Measurements from ENCODE around the gene PARP2. TPM values are rescaled to one million over a fixed set of nuclear protein-coding genes. Genes with fewer than 3 reads are reported as not detected.

Gene PARP2
- total and polyA plus RNA-seq, 9 of the 15 experiments (the other 6 are each of a cell fraction or from before 2014, with no cell fraction given): 19.7 to 50.5 (median 29.9) TPM

GRCh38 chr14:20397511-20397910 is 54.1 kb downstream of the PARP2 start:
- WGBS (ENCODE audit: insufficient coverage, low coverage, missing lambda C conversion rate): 82% methylated on average over 2 of the region's 3 CpGs
- intact Hi-C loops (cut with micrococcal nuclease): no loop called here

GRCh38 chr14:20400589-20400964 is 57.1 kb downstream of the PARP2 start:
- FAIRE-seq: no peak
- H3K9me3 ChIP-seq (replicated peaks; ENCODE audit: control insufficient read depth, insufficient read depth, low read depth, low read length): no peaks in the 10 kb centered on the region
- no peaks in the 10 kb centered on the region for H3K27me3 ChIP-seq (ENCODE audit: control insufficient read depth in 2 of 2, insufficient read depth in 2 of 2, low read length in 2 of 2)
- no peak overlapping the region for H3K27ac ChIP-seq (ENCODE audit: extremely low read depth, low read depth, low read length)
- H3K36me3 ChIP-seq (ENCODE audit: control insufficient read depth, insufficient read depth, low read length): peaks cover 16% of the 10 kb centered on the region; the same call in 2 of the 3 replicates
- no TSS peak for BruUV-seq (replicated peaks)
- H3K4me2 ChIP-seq (ENCODE audit: insufficient read depth, low read length): no peak overlapping the region
- CTCF ChIA-PET (ENCODE audit: low intra/inter-chr PET ratio): no interaction called here
- DNase-seq (ENCODE audit: extremely low read depth in 1 of 4, low spot score in 3 of 4): no peak
- H4K20me1 ChIP-seq (replicated peaks; ENCODE audit: control insufficient read depth, insufficient read depth, low read length): no peaks in the 10 kb centered on the region
- 100% methylated on average over 1 of the region's 1 CpG for WGBS (ENCODE audit: insufficient coverage, low coverage, missing lambda C conversion rate)
- in situ Hi-C loops (cut with MboI): no loop called here
- POLR2A ChIA-PET: no interaction called here
- ATAC-seq: no peak
- no peaks in the 10 kb centered on the region for H3K79me2 ChIP-seq (ENCODE audit: control insufficient read depth, insufficient read depth, low read length)
- peaks cover 3% of the 10 kb centered on the region for H3K9me1 ChIP-seq (ENCODE audit: control insufficient read depth, insufficient read depth, low read length)
- TF ChIP-seq, protein P1, sequence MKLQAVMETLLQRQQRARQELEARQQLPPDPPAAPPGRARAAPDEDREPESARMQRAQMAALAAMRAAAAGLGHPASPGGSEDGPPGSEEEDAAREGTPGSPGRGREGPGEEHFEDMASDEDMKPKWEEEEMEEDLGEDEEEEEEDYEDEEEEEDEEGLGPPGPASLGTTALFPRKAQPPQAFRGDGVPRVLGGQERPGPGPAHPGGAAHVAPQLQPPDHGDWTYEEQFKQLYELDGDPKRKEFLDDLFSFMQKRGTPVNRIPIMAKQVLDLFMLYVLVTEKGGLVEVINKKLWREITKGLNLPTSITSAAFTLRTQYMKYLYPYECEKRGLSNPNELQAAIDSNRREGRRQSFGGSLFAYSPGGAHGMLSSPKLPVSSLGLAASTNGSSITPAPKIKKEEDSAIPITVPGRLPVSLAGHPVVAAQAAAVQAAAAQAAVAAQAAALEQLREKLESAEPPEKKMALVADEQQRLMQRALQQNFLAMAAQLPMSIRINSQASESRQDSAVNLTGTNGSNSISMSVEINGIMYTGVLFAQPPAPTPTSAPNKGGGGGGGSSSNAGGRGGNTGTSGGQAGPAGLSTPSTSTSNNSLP (IDR thresholded peaks at IDR 0.05; ENCODE audit: borderline replicate concordance, low read depth, low read length): no peak
- TF ChIP-seq ZNF766 (CRISPR knock-in tag; conservative IDR thresholded peaks at IDR 0.05): no peak
- no peak for TF ChIP-seq CBFA2T3 (IDR thresholded peaks at IDR 0.05)
- no peak for TF ChIP-seq SREBF1 (IDR thresholded peaks at IDR 0.05; ENCODE audit: borderline replicate concordance, low read depth, low read length)
- TF ChIP-seq HMG20A (CRISPR knock-in tag; conservative IDR thresholded peaks at IDR 0.05): no peak
- H3K4me3 ChIP-seq: no peak overlapping the region
- H3K4me1 ChIP-seq (replicated peaks in 1 of 2; ENCODE audit: control insufficient read depth in 2 of 2, insufficient read depth in 2 of 2, low read length in 2 of 2): no peaks in the 10 kb centered on the region; a peak in 1 of 5 replicates
- intact Hi-C loops (cut with micrococcal nuclease): no loop called here
- H3K9ac ChIP-seq (ENCODE audit: insufficient read depth in 1 of 2, low read depth in 2 of 2, low read length in 2 of 2): no peak overlapping the region
- no peak overlapping the region for H2AFZ ChIP-seq (ENCODE audit: low read depth, low read length)

More at GRCh38 chr14:20397511-20397910, 54.1 kb downstream of the PARP2 start:
- Histone ChIP-seq H4K20me1 (replicated peaks; ENCODE audit: control insufficient read depth, insufficient read depth, low read length) (no peaks in the 10 kb centered on the region), H3K4me2 (ENCODE audit: insufficient read depth, low read length) (no peak overlapping the region), H3K4me3 (no peak overlapping the region), H3K4me1 (replicated peaks in 1 of 2; ENCODE audit: control insufficient read depth in 2 of 2, insufficient read depth in 2 of 2, low read length in 2 of 2) (no peaks in the 10 kb centered on the region; a peak in 1 of 5 replicates), H3K9me1 (ENCODE audit: control insufficient read depth, insufficient read depth, low read length) (no peaks in the 10 kb centered on the region), H3K27ac (ENCODE audit: extremely low read depth, low read depth, low read length) (no peak overlapping the region), H3K27me3 (ENCODE audit: control insufficient read depth in 2 of 2, insufficient read depth in 2 of 2, low read length in 2 of 2) (no peaks in the 10 kb centered on the region), H3K79me2 (ENCODE audit: control insufficient read depth, insufficient read depth, low read length) (no peaks in the 10 kb centered on the region), H2AFZ (ENCODE audit: low read depth, low read length) (no peak overlapping the region), H3K36me3 (ENCODE audit: control insufficient read depth, insufficient read depth, low read length) (peaks cover 21% of the 10 kb centered on the region; the same call in 2 of the 3 replicates), H3K9me3 (replicated peaks; ENCODE audit: control insufficient read depth, insufficient read depth, low read depth, low read length) (no peaks in the 10 kb centered on the region), H3K9ac (ENCODE audit: insufficient read depth in 1 of 2, low read depth in 2 of 2, low read length in 2 of 2) (no peak overlapping the region)
- FAIRE-seq (no peak), DNase-seq (ENCODE audit: extremely low read depth in 1 of 4, low spot score in 3 of 4) (no peak), ATAC-seq (no peak)
- ChIA-PET POLR2A (no interaction called here), CTCF (ENCODE audit: low intra/inter-chr PET ratio) (no interaction called here)
- no TSS peak for BruUV-seq (replicated peaks)
- TF ChIP-seq NFE2 (IDR thresholded peaks at IDR 0.05; ENCODE audit: low read depth) (no peak), CBFB (CRISPR knock-in tag; IDR thresholded peaks at IDR 0.05) (no peak), HMG20A (CRISPR knock-in tag; conservative IDR thresholded peaks at IDR 0.05) (no peak), ZNF224 (CRISPR knock-in tag; IDR thresholded peaks at IDR 0.05) (no peak), SMAD4 (CRISPR knock-in tag; conservative IDR thresholded peaks at IDR 0.05) (no peak)
- in situ Hi-C loops (cut with MboI): no loop called here

All from K562 (cell line).